ENCODE data around the gene IER5. TPM values are rescaled to one million over a fixed set of nuclear protein-coding genes. Genes with fewer than 3 reads are reported as not detected.

Gene IER5
- total and polyA plus RNA-seq, 9 of the 15 experiments (the other 6 are each of a cell fraction or from before 2014, with no cell fraction given) = 2.4 to 32.1 (median 12.0) TPM

DNA sequence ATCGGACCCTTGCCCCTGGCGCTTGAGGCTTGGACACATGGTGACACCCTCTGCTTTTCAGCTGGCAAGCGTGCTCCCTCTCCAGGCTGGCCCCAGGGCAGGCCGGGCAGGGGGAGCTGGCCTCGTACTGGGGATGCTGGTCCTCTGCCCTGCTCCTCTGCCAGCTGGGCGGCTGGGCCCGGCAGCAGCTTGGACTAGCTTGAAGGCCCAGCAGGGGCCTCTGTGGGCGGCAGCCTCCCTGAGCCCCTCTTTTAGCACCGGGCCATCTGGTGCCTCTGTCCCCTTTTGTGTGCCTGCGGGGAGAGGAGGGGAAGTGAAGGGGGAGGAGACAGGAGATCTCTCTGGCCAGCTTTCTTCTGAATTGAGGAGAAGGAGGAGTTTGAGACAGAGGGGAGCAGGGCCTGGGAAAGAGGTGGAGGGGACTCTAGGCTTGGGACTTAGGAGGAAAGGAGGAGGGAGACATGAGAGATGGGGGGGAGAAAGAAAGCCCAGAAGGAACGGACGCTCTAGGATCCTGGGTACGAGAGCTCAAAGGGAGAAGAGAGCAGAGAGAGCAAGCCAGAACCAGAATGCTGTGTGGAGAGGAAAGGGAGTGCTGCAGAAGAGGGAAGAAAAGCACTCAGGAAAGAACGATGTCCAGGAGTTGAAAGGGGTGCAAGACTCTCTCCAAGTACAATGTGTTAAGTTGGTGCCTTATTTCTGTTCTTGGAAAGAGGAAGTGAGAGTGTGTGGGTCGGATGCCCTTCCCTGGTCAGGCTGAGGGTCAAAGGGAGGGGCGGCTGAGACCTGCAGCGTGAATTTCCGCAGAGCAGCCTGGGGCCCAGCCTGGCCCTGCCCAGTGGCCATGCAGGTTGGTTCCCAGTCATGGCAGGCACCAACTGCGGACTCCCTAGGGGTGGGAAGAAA, 40.3 kb downstream of the IER5 start (continued):
- TF ChIP-seq, protein P1, sequence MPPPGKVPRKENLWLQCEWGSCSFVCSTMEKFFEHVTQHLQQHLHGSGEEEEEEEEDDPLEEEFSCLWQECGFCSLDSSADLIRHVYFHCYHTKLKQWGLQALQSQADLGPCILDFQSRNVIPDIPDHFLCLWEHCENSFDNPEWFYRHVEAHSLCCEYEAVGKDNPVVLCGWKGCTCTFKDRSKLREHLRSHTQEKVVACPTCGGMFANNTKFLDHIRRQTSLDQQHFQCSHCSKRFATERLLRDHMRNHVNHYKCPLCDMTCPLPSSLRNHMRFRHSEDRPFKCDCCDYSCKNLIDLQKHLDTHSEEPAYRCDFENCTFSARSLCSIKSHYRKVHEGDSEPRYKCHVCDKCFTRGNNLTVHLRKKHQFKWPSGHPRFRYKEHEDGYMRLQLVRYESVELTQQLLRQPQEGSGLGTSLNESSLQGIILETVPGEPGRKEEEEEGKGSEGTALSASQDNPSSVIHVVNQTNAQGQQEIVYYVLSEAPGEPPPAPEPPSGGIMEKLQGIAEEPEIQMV (tag; conservative IDR thresholded peaks at IDR 0.05; ENCODE audit: low read depth) = 0 out of 2 replicates have a peak, but pooled peaks have one; percentile 29
- TF ChIP-seq SMAD4 (CRISPR knock-in tag; conservative IDR thresholded peaks at IDR 0.05) (peak; percentile 54; the same call in 1 of the 2 replicates), HNRNPUL1 (IDR thresholded peaks at IDR 0.05; ENCODE audit: low read length) (no peak), ZNF24 (IDR thresholded peaks at IDR 0.05) (0 out of 2 replicates have a peak, but pooled peaks have one; percentile 7), ARID2 (IDR thresholded peaks at IDR 0.05) (0 out of 2 replicates have a peak, but pooled peaks have one; percentile 8), MYNN (IDR thresholded peaks at IDR 0.05) (peak; percentile 55), MYNN (CRISPR knock-in tag; IDR thresholded peaks at IDR 0.05) (no peak), HLTF (IDR thresholded peaks at IDR 0.05) (peak; percentile 72; the same call in 1 of the 2 replicates), HMGN3 (IDR thresholded peaks at IDR 0.05; ENCODE audit: borderline replicate concordance, extremely low read depth, insufficient read length, low read depth, low read length) (peak; percentile 19), SMARCA4 (IDR thresholded peaks at IDR 0.05) (peak; percentile 51; the same call in 1 of the 2 replicates), NR2C1 (IDR thresholded peaks at IDR 0.05) (peak; percentile 63; the same call in 1 of the 2 replicates), NR2C1 (tag; IDR thresholded peaks at IDR 0.05) (0 out of 2 replicates have a peak, but pooled peaks have one; percentile 37), BMI1 (IDR thresholded peaks at IDR 0.05; ENCODE audit: low read length) (no peak), ZNF133 (CRISPR knock-in tag; IDR thresholded peaks at IDR 0.05) (0 out of 2 replicates have a peak, but pooled peaks have one; percentile 54), CTBP1 (IDR thresholded peaks at IDR 0.05; ENCODE audit: borderline replicate concordance) (peak; percentile 68)
- TF ChIP-seq, protein P2, sequence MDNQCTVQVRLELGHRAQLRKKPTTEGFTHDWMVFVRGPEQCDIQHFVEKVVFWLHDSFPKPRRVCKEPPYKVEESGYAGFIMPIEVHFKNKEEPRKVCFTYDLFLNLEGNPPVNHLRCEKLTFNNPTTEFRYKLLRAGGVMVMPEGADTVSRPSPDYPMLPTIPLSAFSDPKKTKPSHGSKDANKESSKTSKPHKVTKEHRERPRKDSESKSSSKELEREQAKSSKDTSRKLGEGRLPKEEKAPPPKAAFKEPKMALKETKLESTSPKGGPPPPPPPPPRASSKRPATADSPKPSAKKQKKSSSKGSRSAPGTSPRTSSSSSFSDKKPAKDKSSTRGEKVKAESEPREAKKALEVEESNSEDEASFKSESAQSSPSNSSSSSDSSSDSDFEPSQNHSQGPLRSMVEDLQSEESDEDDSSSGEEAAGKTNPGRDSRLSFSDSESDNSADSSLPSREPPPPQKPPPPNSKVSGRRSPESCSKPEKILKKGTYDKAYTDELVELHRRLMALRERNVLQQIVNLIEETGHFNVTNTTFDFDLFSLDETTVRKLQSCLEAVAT (IDR thresholded peaks at IDR 0.05) = peak; percentile 76 to 85; a peak in 2 of 4 replicates
- TF ChIP-seq, protein P3, sequence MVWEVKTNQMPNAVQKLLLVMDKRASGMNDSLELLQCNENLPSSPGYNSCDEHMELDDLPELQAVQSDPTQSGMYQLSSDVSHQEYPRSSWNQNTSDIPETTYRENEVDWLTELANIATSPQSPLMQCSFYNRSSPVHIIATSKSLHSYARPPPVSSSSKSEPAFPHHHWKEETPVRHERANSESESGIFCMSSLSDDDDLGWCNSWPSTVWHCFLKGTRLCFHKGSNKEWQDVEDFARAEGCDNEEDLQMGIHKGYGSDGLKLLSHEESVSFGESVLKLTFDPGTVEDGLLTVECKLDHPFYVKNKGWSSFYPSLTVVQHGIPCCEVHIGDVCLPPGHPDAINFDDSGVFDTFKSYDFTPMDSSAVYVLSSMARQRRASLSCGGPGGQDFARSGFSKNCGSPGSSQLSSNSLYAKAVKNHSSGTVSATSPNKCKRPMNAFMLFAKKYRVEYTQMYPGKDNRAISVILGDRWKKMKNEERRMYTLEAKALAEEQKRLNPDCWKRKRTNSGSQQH (CRISPR knock-in tag; IDR thresholded peaks at IDR 0.05) = peak; percentile 70; the same call in 1 of the 2 replicates
- TF ChIP-seq, protein P4, sequence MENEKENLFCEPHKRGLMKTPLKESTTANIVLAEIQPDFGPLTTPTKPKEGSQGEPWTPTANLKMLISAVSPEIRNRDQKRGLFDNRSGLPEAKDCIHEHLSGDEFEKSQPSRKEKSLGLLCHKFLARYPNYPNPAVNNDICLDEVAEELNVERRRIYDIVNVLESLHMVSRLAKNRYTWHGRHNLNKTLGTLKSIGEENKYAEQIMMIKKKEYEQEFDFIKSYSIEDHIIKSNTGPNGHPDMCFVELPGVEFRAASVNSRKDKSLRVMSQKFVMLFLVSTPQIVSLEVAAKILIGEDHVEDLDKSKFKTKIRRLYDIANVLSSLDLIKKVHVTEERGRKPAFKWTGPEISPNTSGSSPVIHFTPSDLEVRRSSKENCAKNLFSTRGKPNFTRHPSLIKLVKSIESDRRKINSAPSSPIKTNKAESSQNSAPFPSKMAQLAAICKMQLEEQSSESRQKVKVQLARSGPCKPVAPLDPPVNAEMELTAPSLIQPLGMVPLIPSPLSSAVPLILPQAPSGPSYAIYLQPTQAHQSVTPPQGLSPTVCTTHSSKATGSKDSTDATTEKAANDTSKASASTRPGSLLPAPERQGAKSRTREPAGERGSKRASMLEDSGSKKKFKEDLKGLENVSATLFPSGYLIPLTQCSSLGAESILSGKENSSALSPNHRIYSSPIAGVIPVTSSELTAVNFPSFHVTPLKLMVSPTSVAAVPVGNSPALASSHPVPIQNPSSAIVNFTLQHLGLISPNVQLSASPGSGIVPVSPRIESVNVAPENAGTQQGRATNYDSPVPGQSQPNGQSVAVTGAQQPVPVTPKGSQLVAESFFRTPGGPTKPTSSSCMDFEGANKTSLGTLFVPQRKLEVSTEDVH (IDR thresholded peaks at IDR 0.05; ENCODE audit: low read depth, partially characterized antibody) = peak; percentile 46
- TF ChIP-seq, protein P5, sequence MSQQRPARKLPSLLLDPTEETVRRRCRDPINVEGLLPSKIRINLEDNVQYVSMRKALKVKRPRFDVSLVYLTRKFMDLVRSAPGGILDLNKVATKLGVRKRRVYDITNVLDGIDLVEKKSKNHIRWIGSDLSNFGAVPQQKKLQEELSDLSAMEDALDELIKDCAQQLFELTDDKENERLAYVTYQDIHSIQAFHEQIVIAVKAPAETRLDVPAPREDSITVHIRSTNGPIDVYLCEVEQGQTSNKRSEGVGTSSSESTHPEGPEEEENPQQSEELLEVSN (IDR thresholded peaks at IDR 0.05; ENCODE audit: borderline replicate concordance in 1 of 2, extremely low read depth in 1 of 2, insufficient read depth in 1 of 2, insufficient read length in 1 of 2, low read depth in 1 of 2, low read length in 1 of 2, poor library complexity in 1 of 2, severe bottlenecking in 1 of 2) = peak in 1 of 2 experiments; percentile 17
